Endothelial cell (in vitro differentiated cells): ENCODE results near the gene MTCL1. TPM values are rescaled to one million over a fixed set of nuclear protein-coding genes. Genes with fewer than 3 reads are reported as not detected.

Experiments
- DNase-seq: peaks from one replicate; pipeline ENCODE4 v3.0.0; 2021; ENCODE audit warnings: low spot score
- H3K27ac Mint-ChIP-seq: one replicate; pipeline ENCODE4 v1.8.0; 2021; ENCODE audit warnings: mixed read lengths, inconsistent platforms; ENCODE audit not compliant: unreplicated experiment
- H3K27me3 Mint-ChIP-seq: one replicate; pipeline ENCODE4 v1.8.0; 2021; ENCODE audit warnings: mild to moderate bottlenecking, moderate library complexity, mixed read lengths, inconsistent platforms; ENCODE audit not compliant: unreplicated experiment
- H3K36me3 Mint-ChIP-seq: one replicate; pipeline ENCODE4 v1.8.0; 2021; ENCODE audit warnings: mild to moderate bottlenecking, low read depth, mixed read lengths, inconsistent platforms; ENCODE audit not compliant: unreplicated experiment
- H3K4me1 Mint-ChIP-seq: one replicate; pipeline ENCODE4 v1.8.0; 2021; ENCODE audit warnings: mild to moderate bottlenecking, mixed read lengths, inconsistent platforms; ENCODE audit not compliant: unreplicated experiment
- H3K4me3 Mint-ChIP-seq: one replicate; pipeline ENCODE4 v1.8.0; 2021; ENCODE audit warnings: mild to moderate bottlenecking, mixed read lengths, inconsistent platforms; ENCODE audit not compliant: unreplicated experiment
- H3K9me3 Mint-ChIP-seq: one replicate; pipeline ENCODE4 v1.8.0; 2021; ENCODE audit warnings: mixed read lengths, inconsistent platforms; ENCODE audit not compliant: unreplicated experiment
- long read RNA-seq: library from polyadenylated mRNA; unstranded; transcript quantifications from one replicate; pipeline ENCODE4 v2.0.0, GENCODE V29; 2020; ENCODE audit not compliant: unreplicated experiment
- total RNA-seq: library from RNA; stranded (reverse); fragmentation: NEBNext Ultra II Directional; extraction: Animal tissue kit (Norgen Biotek cat#: 25700); gene quantifications from one replicate; pipeline ENCODE4 v1.2.1, GENCODE V29; 2021; ENCODE audit not compliant: unreplicated experiment
- TF ChIP-seq, protein P1 (sequence below): fragments of 200-600 bp; sonication (generic); IDR thresholded peaks from one replicate; pipeline ENCODE4 v1.5.0; 2021; ENCODE audit warnings: antibody characterized with exemption; ENCODE audit not compliant: unreplicated experiment

MTCL1 gene
- 3.8 TPM for total RNA-seq
- long read RNA-seq = 0 reads

DNA sequence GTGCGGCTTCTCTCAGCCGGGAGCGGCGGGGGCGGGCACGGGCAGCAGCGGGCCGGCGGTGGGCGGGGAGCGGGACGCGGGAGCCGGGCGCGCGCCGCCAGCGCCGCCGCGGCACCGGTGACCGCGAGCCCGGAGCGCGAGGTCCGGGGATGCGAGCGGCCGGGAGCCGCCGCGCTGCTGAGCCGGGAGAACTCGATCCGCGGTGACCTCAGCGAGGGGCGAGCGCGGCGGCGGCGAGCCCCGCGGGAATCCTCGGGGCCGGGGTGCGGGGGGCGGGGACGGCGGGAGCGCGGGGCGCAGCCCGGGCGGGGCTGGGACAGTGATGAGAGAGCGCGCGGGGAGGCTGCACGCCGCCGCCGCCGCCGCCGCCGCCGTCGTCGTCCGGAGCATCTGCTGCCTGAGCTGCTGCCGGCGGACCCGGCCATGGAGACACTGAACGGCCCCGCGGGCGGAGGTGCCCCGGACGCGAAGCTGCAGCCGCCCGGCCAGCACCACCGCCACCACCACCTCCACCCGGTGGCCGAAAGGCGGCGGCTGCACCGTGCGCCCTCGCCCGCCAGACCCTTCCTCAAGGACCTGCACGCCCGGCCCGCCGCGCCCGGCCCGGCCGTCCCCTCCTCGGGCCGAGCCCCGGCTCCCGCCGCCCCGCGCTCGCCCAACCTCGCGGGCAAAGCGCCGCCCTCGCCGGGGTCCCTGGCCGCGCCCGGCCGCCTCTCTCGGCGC lies at the start of gene MTCL1:
Gene MTCL1, plus strand, starts transcription at position 319 of the 723 bp plus-strand sequence. Its CDS starts 105 bp downstream, at position 424.
- TF ChIP-seq, protein P1, sequence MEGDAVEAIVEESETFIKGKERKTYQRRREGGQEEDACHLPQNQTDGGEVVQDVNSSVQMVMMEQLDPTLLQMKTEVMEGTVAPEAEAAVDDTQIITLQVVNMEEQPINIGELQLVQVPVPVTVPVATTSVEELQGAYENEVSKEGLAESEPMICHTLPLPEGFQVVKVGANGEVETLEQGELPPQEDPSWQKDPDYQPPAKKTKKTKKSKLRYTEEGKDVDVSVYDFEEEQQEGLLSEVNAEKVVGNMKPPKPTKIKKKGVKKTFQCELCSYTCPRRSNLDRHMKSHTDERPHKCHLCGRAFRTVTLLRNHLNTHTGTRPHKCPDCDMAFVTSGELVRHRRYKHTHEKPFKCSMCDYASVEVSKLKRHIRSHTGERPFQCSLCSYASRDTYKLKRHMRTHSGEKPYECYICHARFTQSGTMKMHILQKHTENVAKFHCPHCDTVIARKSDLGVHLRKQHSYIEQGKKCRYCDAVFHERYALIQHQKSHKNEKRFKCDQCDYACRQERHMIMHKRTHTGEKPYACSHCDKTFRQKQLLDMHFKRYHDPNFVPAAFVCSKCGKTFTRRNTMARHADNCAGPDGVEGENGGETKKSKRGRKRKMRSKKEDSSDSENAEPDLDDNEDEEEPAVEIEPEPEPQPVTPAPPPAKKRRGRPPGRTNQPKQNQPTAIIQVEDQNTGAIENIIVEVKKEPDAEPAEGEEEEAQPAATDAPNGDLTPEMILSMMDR = no peak
- peak within 1 kb of the TSS; percentile 88 for H3K4me3 Mint-ChIP-seq
- H3K9me3 Mint-ChIP-seq = no peaks in the 10 kb centered on the region
- H3K27ac Mint-ChIP-seq = no peak within 1 kb of the TSS
- peaks cover 3% of the 10 kb centered on the region for H3K36me3 Mint-ChIP-seq
- peak; percentile 39 for DNase-seq
- H3K4me1 Mint-ChIP-seq = peaks cover 5% of the 10 kb centered on the region
- H3K27me3 Mint-ChIP-seq = peaks cover 24% of the 10 kb centered on the region

DNA sequence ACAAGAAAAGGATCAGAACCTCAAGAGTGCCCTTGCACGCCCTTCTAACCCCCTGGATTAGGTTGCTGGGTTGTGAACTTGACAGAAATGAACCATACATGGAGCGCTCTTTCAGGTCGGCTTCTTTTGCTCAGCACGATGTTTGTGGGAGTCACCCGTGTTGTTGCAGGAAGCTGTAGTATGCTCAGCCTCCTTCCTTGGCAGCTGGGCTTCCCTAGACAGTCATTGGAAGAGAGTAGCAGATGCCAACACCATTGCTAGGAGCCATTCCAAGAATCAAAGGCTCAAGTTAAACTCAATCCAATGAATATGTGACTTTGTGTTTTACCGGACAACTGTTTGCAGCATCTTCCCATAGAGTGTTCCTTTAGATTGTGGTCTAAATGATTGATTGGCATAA lies 49.1 kb upstream of the MTCL1 start:
- no peak for DNase-seq
- Mint-ChIP-seq H3K4me1 (peaks cover 2% of the 10 kb centered on the region), H3K9me3 (no peaks in the 10 kb centered on the region), H3K27me3 (peaks cover 2% of the 10 kb centered on the region), H3K27ac (no peak overlapping the region), H3K36me3 (no peaks in the 10 kb centered on the region), H3K4me3 (no peak overlapping the region)
- TF ChIP-seq, protein P1 = no peak

DNA sequence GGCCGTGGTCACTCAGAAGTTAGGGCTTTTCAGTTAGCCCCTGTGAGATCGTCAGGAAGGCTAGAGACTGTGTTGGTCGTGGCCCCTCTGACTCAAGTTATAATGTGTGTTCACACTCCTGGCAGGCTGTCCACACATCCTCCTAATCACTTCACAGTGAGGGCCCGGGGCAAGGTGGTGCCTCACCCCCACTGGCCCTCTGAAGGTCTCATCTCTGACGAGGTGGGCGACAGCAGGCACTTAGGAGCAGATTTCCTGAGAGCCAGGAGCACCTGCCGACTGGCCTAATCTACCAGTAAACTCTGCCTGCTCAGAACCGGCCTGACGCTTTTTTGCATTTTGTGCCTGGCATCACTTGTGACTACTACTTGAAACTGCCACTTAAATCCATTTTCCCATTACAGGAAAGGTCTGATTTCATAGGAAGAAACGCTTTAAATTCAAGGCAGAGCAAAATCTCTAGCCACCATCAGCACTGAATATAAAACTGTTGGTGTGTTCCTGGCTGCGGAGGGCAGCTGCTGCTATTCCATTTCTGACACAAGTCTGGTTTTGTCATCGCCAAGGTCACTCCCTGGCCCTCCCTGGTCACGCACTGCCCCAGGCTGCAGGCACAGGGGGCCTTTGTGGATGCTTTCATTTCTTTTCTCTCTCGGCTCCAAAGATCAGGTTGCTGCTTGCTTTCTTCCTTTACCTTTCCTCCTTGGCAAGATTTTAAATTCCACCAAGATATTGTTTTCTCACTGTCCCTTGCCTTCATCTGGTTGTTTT lies 48.1 kb upstream of the MTCL1 start:
- Mint-ChIP-seq H3K9me3 (no peaks in the 10 kb centered on the region), H3K27me3 (no peaks in the 10 kb centered on the region), H3K27ac (no peak overlapping the region), H3K4me1 (peaks cover 9% of the 10 kb centered on the region), H3K4me3 (no peak overlapping the region), H3K36me3 (no peaks in the 10 kb centered on the region)
- no peak for DNase-seq
- TF ChIP-seq, protein P1 = no peak

DNA sequence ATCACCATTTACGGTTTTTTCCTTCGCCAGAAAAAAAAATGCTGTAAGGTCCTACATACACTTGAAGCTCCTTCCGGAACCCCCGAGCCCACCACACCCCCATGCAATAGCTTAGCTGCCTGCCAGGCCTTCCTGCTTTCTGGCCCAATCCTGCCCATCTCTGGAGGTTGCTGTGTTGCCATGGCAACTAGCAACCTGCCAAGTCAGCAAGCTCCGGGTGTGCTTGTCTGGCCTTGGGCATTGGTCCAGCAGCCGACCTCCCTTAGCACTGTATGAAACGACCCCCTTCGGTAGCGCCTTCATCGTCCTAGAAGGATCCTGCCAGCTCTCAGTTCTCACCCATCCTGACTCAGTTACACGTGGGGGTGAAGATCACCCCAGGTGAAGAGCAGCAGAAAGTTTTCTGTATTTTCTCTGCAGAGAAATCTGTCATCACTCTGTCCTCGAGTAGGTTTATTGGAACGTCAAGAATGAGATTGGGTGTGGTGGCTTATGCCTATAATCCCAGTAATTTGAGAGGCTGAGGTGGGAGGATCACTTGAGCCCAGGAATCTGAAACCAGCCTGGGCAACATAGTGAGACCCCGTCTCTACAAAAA lies 47.4 kb upstream of the MTCL1 start:
- Mint-ChIP-seq H3K36me3 (no peaks in the 10 kb centered on the region), H3K4me3 (no peak overlapping the region), H3K9me3 (no peaks in the 10 kb centered on the region), H3K4me1 (peaks cover 12% of the 10 kb centered on the region), H3K27me3 (peaks cover 3% of the 10 kb centered on the region), H3K27ac (no peak overlapping the region)
- no peak for DNase-seq
- TF ChIP-seq, protein P1 = no peak
